Activated CD8-positive, alpha-beta memory T cell treated with anti-CD3 and anti-CD28 coated beads for 24 hours (primary cell): ENCODE data around the gene GRIA3.

Experiments
- DNase-seq: peaks from one replicate; pipeline ENCODE4 v3.0.0-alpha.2; 2020

GRIA3 gene

GRCh38 chrX:123199338-123199737, 15.3 kb downstream of the GRIA3 start:
- DNase-seq: no peak

DNA sequence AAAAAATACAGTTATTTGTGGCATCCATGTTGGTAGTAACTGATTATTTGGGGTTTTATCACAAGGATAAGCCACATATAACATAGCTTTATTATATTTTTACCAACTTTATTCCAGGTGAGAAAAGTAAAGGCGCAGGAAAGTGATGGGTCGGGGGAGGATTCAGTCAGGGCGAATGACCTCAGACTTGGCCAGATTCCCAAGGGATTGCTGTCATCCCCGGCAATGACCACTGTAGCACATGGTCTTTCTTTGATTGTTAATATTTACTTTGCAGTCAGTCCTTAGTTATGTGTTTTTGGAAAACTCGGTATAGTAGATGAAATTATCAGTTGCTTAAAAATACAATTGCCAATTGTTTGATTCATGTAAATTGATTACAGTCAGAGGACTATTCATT, 17.6 kb downstream of the GRIA3 start:
- no peak for DNase-seq

- DNase-seq: no peak
These were observed 18.4 kb downstream of the GRIA3 start for GRCh38 chrX:123202523-123202922.

GRCh38 chrX:123203772-123204171, 19.7 kb downstream of the GRIA3 start:
- DNase-seq: no peak

GRCh38 chrX:123206176-123206575, 22.1 kb downstream of the GRIA3 start:
- DNase-seq: no peak

- no peak for DNase-seq
These were observed 26.2 kb downstream of the GRIA3 start for GRCh38 chrX:123210252-123210651.

DNA sequence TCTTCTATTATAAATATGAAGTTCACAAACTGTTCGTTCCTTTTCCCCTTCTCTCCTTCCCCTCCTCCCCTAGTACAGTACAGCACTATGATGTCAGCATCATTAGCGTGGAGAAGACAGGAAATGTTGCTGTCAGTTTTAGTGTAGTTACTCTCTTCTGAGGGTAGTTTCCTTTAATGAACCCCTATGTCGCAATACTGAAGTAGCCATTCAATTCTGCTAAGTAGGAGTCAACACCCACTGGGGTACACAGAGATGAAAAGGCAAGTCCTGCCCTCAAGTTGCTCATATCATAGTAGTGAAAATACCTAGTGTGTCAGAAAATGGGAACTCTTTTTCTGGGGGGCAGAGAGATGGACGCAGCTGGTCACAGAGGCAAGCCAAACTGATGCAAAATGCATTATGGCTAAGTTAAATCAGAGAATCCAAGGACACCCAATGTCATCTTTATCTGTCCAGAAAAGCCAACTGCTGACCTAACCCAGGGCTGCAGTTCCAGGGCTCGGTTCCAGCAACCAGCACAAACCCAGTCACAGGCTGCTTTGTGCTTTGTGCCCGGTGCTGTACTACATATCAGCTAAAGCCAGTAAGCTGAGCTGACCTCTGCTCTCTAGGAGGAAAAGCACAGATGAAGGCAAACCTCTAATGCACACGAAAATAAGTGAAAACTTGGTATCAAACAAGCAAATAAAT, 31.5 kb downstream of the GRIA3 start:
- DNase-seq: no peak

- no peak for DNase-seq
These were observed 33.0 kb downstream of the GRIA3 start for GRCh38 chrX:123217077-123217476.

DNA sequence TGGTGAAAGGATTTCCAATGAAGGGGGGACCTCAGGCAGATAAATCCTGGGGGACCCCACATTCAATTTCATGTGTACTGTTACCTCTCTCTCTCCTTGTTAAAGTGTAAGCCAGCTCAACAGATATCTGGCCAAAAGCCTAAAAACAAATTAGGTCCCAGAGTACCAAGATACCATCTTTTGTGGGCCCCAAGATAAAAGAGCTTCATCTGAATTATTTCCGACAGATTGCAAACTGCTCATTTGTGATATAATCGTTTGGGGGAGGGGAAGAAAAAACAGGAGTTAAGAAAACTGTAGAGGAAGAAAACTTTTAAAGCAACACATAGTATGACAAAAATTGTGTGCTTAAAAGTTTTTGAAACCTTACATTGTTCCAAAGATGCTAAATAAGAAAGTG, 33.6 kb downstream of the GRIA3 start:
- no peak for DNase-seq

GRCh38 chrX:123219916-123220315, 35.8 kb downstream of the GRIA3 start:
- DNase-seq: no peak

DNA sequence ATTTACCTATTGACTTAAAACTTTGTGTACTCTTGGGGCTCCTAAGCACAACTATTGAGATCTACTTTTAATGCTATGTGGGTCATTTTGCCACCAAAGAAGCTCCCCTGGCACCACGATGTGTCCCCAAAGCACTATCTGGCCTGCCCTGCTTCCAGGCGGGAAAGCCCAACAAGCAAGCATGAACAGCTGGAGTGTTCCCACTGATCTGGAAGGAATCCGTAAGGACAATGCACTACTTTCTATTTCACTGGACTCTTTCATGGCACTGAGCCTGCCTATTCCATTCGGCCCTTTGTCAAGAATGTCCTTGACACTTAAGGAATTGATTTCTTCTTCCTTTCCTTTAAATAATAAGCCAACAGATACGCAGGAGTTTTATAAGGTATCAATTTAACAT, 38.8 kb downstream of the GRIA3 start:
- no peak for DNase-seq

- DNase-seq: no peak
These were observed 39.3 kb downstream of the GRIA3 start for GRCh38 chrX:123223409-123223808.

DNA sequence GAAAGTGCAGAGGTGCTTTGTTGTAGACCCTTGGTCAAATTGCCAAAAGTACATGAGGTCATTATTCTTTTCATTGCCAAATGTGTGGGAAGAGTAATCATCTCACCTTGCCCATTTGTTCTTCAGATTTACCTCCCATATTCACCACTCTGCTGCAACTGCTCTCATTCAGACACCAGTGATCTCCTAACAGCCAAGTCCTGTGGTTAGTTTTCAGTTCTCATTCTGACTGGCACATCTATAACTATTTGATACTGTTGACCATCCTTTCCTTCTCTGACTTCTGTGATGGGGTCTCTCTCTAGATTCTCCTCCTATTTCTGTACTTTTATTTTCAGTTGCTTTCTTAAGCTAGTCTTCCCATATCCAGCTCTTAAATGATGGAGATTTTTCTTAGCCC, 39.8 kb downstream of the GRIA3 start:
- no peak for DNase-seq

DNA sequence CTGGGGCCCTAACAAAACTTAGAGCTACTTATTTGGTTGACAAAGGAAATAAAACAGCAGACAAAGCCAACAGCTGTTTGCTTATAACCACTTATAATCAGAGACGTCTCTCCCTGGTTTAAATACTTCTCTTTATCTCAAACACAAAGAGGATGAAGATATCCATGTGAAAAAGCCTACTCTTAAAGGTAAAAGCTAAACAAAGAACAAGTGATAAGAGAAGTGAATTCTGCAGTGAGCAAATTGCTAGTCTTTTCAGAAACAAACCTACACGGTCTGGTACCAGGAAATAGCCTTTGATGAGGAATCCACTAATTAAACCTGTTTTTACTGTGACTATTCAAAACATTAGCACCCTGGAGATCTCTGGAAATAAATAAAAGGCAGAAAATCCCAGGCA, 46.7 kb downstream of the GRIA3 start:
- DNase-seq: no peak

GRCh38 chrX:123236859-123237258, 52.8 kb downstream of the GRIA3 start:
- no peak for DNase-seq

DNA sequence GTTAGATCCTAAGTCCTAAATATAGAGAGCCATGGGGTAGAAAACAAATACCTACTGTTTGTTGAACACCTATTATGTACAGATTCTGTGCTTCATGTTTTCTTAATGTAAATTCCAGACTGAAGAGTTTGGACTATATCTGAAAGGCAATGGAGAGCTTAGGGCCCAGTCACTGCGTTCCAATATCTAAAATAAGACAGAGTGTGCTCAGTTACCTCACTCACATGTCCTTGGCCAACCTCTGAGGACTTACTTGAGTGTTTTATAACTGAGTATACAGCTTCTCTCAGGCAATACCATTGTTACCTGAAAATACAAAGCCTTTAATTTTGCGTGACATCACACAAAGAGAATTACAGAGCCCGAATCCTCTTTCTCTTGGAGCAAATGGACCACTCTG, 53.2 kb downstream of the GRIA3 start:
- DNase-seq: no peak

GRCh38 chrX:123254457-123254856, 70.4 kb downstream of the GRIA3 start:
- no peak for DNase-seq

- DNase-seq: no peak
These were observed 72.3 kb downstream of the GRIA3 start for GRCh38 chrX:123256378-123256777.

GRCh38 chrX:123260920-123261418, 76.9 kb downstream of the GRIA3 start:
- DNase-seq: no peak

DNA sequence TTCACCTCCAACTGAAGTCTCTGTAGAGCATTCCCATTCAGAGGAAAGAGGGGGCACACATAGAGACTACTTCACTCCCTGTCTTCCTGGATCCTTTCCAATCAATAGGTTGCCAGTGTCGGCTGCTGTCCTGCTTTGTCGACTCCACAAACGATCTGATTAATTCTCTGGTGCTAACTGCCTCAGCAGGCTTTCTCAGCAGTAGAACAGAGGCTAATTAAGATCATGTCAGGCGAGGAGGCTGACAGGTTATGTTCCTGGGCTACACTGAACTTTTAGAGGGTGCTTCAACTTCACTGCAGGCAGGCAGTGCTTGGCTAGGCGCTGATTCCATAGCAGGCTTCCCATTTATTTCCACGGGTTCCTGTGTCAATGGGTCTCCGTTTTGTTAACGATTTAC, 79.2 kb downstream of the GRIA3 start:
- no peak for DNase-seq

DNA sequence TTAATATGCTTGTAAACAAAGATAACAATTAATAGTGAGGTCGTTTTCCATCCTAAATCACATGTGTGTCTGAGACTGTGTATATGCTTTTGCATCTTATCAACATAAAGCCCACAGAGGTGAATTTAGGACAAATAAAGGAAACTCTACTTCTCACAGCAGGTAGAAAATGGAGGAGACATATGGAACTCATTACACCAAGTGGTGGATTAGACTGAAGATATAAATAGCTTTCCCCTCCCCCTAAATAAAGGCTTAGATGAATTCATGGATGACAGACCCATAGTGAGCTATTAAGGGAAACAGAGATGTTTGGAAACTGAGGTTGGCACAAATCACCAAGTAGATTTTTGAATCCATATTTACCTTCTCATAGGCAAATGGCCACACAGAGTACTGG, 79.7 kb downstream of the GRIA3 start:
- no peak for DNase-seq

DNA sequence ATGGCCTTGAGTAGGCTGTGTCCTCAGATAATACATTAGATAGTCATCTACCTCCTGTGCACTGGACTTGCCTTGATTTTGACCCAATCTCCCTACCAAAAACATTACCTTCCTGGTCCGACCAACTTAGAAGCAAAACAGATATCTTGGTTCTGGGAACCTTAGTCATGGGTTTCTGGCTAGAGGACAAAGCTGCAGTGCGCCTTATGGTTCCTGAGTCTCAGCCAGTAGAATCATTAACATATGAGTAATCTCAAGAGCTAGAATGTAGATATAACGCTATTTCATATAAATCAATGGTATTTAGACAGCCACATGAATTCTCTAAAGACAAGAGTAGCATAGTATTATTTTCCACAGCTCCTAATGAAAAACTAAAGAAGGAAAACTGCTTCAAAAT, 83.1 kb downstream of the GRIA3 start:
- no peak for DNase-seq

GRCh38 chrX:123271902-123272301, 87.8 kb downstream of the GRIA3 start:
- no peak for DNase-seq

GRCh38 chrX:123272630-123273029, 88.6 kb downstream of the GRIA3 start:
- no peak for DNase-seq

DNA sequence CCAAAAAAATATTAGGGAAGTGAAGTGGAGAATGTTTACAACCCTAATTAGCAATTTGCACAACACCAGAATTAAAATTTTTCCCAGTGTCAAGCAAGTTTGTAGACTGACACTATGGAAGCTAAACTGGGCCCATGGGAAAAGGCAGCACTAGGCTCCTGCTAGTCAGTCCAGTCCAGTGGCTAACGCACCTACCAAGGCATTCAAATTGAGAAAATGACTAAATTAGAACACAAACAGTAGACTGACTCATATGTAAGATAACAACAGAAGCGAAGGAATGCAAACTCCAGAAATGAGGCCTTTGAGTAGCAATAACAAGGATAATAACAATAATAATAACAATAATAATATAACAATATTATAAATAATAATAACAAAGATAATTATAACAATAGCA, 90.7 kb downstream of the GRIA3 start:
- DNase-seq: no peak
